Measurements from ENCODE around the gene LDB2.

DNA sequence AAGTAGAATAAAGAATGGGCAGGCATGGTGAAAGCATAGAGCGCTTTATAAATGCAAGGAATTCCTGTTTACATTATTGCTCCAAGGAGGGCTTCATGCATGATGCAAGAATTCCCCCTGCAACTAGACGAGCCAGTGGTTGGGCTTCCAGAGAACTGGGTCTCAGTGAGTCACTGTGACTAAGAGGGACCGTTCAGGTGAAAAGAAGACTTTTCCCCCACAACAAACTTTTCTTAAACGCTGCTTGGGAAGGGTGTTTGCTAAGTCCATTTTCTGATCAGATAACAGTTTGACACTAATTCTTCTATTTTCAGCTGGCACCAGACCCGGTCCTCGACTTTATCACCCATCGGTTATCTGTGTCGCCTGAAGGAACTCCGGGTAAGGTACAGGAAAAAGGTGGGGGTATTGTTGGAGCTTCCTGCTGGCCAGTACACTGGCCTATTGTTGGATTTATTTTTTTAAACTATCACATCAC, 40.1 kb downstream of the LDB2 start:
- TF ChIP-seq, protein P1, sequence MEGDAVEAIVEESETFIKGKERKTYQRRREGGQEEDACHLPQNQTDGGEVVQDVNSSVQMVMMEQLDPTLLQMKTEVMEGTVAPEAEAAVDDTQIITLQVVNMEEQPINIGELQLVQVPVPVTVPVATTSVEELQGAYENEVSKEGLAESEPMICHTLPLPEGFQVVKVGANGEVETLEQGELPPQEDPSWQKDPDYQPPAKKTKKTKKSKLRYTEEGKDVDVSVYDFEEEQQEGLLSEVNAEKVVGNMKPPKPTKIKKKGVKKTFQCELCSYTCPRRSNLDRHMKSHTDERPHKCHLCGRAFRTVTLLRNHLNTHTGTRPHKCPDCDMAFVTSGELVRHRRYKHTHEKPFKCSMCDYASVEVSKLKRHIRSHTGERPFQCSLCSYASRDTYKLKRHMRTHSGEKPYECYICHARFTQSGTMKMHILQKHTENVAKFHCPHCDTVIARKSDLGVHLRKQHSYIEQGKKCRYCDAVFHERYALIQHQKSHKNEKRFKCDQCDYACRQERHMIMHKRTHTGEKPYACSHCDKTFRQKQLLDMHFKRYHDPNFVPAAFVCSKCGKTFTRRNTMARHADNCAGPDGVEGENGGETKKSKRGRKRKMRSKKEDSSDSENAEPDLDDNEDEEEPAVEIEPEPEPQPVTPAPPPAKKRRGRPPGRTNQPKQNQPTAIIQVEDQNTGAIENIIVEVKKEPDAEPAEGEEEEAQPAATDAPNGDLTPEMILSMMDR (IDR thresholded peaks at IDR 0.05; ENCODE audit: low read depth, low read length, poor library complexity, severe bottlenecking) = no peak
- no peak for TF ChIP-seq EZH2phosphoT487 (IDR thresholded peaks at IDR 0.05; ENCODE audit: borderline replicate concordance, low read length)
